Esophagus squamous epithelium (tissue), 4 donors: Measurements from ENCODE around the gene MYO9A.

Source experiments
- CTCF ChIP-seq, 6 experiments: fragments of 450-650 bp in 4 of 6; fragments of 200-600 bp in 2 of 6; sonication (generic) in 2 of 6; IDR thresholded peaks; one replicate each; pipeline ENCODE4 v1.5.1; 2016 to 2019; ENCODE audit warnings: antibody characterized with exemption in 6 of 6, mild to moderate bottlenecking in 4 of 6, moderate library complexity in 4 of 6
- POLR2A ChIP-seq, 4 donors: fragments of 450-650 bp; IDR thresholded peaks; one replicate each; pipeline ENCODE4 v1.6.1; 2017; ENCODE audit warnings: antibody characterized with exemption in 4 of 4, mild to moderate bottlenecking in 4 of 4, moderate library complexity in 3 of 4

DNA sequence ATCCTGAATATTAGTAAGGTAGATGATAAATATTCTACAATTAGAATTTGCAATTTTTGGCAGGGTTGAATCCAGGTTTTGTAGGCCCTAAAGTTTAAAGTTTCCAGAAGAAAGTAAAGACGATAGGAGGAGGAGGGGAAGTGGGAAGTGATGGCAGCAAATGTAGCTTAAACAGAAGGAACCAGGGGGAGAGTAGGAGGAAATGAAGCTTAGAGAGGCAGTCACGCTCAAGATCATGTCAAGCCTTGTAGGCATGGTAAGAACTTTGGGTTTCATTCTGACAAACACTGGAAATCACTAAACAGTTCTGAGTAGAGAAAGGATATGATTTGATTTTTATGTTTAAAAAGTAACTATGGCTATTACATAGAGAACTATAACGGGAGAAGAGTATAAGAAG, 243.7 kb downstream of the MYO9A start:
- TF ChIP-seq CTCF (IDR thresholded peaks at IDR 0.05): no peak
- TF ChIP-seq POLR2A (IDR thresholded peaks at IDR 0.05): no peak
